ENCODE data around the gene ARHGEF18. TPM values are rescaled to one million over a fixed set of nuclear protein-coding genes. Genes with fewer than 3 reads are reported as not detected.

The ARHGEF18 gene
- total and polyA plus RNA-seq, 2 of the 13 experiments (the other 11 are each of a cell fraction or from before 2014, with no cell fraction given), result 4.2 to 17.5 TPM

DNA sequence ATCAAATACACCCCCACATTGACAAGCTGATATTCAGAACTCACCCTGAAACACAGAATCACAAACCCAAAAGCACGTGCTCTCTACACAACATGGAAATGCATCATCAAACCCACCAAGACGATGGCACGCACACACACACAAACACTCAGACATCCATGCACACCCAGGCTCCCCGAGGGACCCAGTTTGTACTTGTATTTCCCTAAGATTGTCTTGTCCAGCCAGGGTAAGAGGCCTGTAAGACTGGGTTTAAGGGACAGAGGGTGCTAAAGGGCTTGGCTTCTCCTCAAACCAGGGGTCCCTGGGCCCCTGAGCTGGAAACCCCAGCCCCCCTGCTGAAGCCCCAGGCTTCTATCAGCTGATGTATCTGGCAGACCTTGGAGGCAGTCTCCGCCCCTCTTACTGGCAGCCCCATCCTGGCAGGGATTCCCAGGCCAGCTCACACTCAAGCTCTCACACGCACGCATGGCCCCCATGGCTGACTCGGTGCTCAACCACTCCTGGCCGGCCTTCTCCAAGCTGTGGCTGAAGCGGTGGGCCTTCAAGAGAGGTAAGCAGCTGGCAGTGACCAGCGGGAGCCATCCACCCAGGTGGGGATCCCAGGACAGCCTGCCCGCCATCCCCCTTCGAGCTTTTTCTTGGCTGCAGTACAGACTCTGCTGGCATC lies 6.5 kb downstream of the ARHGEF18 start:
- no peak overlapping the region for H3K4me3 ChIP-seq (replicated peaks in 1 of 3; ENCODE audit: insufficient read depth in 1 of 3, low read depth in 2 of 3, low read length in 3 of 3)
- WGBS (ENCODE audit: low lambda C conversion rate), result 80% methylated on average over 5 of the region's 13 CpGs
- no peak for DNase-seq (ENCODE audit: low spot score)
- H3K79me2 ChIP-seq (ENCODE audit: insufficient read depth, low read length), result no peaks in the 10 kb centered on the region
- no peaks in the 10 kb centered on the region for H4K20me1 ChIP-seq (ENCODE audit: insufficient read depth, low read length)
- ChIA-PET POLR2A (no interaction called here), CTCF (ENCODE audit: low intra/inter-chr PET ratio, low total read pairs) (interaction anchor here (1.3 to 1.5 kb wide), 3 partner anchors 25 to 253 kb away, joined by 3 to 16 read pairs (median 4); no protein-coding TSS in a partner anchor)
- no peak for FAIRE-seq
- intact Hi-C loops (cut with micrococcal nuclease; ENCODE audit: unreplicated experiment) (loop anchor here (2.0 kb wide), 1 partner anchor 444 kb away; no protein-coding TSS in a partner anchor), in situ Hi-C loops (cut with HindIII; ENCODE audit: extremely low pct_ligation_motif_present, low pct_unique_long_range_greater_than_20kb) (no loop called here)
- no peaks in the 10 kb centered on the region for H3K36me3 ChIP-seq (replicated peaks in 1 of 2; ENCODE audit: control insufficient read depth in 1 of 2, insufficient read depth in 2 of 2, low read length in 2 of 2)
- H3K4me1 ChIP-seq (ENCODE audit: insufficient read depth, low read length), result no peaks in the 10 kb centered on the region
- no peak; the same call in 2 of the 3 replicates for ATAC-seq
- no peak overlapping the region for H3K9ac ChIP-seq (ENCODE audit: insufficient read depth, low read depth, low read length)
- H2AFZ ChIP-seq (ENCODE audit: low read length), result no peak overlapping the region
- peaks cover 6% of the 10 kb centered on the region for H3K9me3 ChIP-seq (ENCODE audit: low read length)
- no peak overlapping the region for H3K27ac ChIP-seq (ENCODE audit: extremely low read length, insufficient read depth, low read length)
- BruUV-seq (replicated peaks), result no TSS peak
- H3K27me3 ChIP-seq (ENCODE audit: control insufficient read depth in 1 of 2, insufficient read depth in 2 of 2, low read length in 2 of 2), result no peaks in the 10 kb centered on the region
- no peak overlapping the region for H3K4me2 ChIP-seq (ENCODE audit: low read depth, low read length)
- no peak for TF ChIP-seq KMT2B (CRISPR knock-in tag; IDR thresholded peaks at IDR 0.05)
- TF ChIP-seq ZNF782 (CRISPR knock-in tag; IDR thresholded peaks at IDR 0.05; ENCODE audit: borderline replicate concordance), result no peak
- TF ChIP-seq, protein P1, sequence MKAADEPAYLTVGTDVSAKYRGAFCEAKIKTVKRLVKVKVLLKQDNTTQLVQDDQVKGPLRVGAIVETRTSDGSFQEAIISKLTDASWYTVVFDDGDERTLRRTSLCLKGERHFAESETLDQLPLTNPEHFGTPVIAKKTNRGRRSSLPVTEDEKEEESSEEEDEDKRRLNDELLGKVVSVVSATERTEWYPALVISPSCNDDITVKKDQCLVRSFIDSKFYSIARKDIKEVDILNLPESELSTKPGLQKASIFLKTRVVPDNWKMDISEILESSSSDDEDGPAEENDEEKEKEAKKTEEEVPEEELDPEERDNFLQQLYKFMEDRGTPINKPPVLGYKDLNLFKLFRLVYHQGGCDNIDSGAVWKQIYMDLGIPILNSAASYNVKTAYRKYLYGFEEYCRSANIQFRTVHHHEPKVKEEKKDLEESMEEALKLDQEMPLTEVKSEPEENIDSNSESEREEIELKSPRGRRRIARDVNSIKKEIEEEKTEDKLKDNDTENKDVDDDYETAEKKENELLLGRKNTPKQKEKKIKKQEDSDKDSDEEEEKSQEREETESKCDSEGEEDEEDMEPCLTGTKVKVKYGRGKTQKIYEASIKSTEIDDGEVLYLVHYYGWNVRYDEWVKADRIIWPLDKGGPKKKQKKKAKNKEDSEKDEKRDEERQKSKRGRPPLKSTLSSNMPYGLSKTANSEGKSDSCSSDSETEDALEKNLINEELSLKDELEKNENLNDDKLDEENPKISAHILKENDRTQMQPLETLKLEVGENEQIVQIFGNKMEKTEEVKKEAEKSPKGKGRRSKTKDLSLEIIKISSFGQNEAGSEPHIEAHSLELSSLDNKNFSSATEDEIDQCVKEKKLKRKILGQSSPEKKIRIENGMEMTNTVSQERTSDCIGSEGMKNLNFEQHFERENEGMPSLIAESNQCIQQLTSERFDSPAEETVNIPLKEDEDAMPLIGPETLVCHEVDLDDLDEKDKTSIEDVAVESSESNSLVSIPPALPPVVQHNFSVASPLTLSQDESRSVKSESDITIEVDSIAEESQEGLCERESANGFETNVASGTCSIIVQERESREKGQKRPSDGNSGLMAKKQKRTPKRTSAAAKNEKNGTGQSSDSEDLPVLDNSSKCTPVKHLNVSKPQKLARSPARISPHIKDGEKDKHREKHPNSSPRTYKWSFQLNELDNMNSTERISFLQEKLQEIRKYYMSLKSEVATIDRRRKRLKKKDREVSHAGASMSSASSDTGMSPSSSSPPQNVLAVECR (CRISPR knock-in tag; IDR thresholded peaks at IDR 0.05; ENCODE audit: borderline replicate concordance), result no peak
- TF ChIP-seq PHF20 (CRISPR knock-in tag; IDR thresholded peaks at IDR 0.05), result no peak
- no peak for TF ChIP-seq KDM2A (CRISPR knock-in tag; IDR thresholded peaks at IDR 0.05; ENCODE audit: borderline replicate concordance, low read depth)
- TF ChIP-seq ESRRA (CRISPR knock-in tag; IDR thresholded peaks at IDR 0.05; ENCODE audit: low read depth), result no peak
- no peak for TF ChIP-seq NFE2L2 (IDR thresholded peaks at IDR 0.05; ENCODE audit: low read length)
- TF ChIP-seq PRPF4 (IDR thresholded peaks at IDR 0.05; ENCODE audit: low read depth, low read length, poor library complexity, severe bottlenecking), result no peak
- TF ChIP-seq, protein P2, sequence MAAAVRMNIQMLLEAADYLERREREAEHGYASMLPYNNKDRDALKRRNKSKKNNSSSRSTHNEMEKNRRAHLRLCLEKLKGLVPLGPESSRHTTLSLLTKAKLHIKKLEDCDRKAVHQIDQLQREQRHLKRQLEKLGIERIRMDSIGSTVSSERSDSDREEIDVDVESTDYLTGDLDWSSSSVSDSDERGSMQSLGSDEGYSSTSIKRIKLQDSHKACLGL (CRISPR knock-in tag; IDR thresholded peaks at IDR 0.05), result no peak
- no peak for TF ChIP-seq ZFP37 (CRISPR knock-in tag; IDR thresholded peaks at IDR 0.05; ENCODE audit: borderline replicate concordance)
- TF ChIP-seq, protein P3, sequence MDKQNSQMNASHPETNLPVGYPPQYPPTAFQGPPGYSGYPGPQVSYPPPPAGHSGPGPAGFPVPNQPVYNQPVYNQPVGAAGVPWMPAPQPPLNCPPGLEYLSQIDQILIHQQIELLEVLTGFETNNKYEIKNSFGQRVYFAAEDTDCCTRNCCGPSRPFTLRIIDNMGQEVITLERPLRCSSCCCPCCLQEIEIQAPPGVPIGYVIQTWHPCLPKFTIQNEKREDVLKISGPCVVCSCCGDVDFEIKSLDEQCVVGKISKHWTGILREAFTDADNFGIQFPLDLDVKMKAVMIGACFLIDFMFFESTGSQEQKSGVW (CRISPR knock-in tag; IDR thresholded peaks at IDR 0.05; ENCODE audit: borderline replicate concordance), result no peak
- TF ChIP-seq, protein P4, sequence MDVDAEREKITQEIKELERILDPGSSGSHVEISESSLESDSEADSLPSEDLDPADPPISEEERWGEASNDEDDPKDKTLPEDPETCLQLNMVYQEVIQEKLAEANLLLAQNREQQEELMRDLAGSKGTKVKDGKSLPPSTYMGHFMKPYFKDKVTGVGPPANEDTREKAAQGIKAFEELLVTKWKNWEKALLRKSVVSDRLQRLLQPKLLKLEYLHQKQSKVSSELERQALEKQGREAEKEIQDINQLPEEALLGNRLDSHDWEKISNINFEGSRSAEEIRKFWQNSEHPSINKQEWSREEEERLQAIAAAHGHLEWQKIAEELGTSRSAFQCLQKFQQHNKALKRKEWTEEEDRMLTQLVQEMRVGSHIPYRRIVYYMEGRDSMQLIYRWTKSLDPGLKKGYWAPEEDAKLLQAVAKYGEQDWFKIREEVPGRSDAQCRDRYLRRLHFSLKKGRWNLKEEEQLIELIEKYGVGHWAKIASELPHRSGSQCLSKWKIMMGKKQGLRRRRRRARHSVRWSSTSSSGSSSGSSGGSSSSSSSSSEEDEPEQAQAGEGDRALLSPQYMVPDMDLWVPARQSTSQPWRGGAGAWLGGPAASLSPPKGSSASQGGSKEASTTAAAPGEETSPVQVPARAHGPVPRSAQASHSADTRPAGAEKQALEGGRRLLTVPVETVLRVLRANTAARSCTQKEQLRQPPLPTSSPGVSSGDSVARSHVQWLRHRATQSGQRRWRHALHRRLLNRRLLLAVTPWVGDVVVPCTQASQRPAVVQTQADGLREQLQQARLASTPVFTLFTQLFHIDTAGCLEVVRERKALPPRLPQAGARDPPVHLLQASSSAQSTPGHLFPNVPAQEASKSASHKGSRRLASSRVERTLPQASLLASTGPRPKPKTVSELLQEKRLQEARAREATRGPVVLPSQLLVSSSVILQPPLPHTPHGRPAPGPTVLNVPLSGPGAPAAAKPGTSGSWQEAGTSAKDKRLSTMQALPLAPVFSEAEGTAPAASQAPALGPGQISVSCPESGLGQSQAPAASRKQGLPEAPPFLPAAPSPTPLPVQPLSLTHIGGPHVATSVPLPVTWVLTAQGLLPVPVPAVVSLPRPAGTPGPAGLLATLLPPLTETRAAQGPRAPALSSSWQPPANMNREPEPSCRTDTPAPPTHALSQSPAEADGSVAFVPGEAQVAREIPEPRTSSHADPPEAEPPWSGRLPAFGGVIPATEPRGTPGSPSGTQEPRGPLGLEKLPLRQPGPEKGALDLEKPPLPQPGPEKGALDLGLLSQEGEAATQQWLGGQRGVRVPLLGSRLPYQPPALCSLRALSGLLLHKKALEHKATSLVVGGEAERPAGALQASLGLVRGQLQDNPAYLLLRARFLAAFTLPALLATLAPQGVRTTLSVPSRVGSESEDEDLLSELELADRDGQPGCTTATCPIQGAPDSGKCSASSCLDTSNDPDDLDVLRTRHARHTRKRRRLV (CRISPR knock-in tag; IDR thresholded peaks at IDR 0.05), result no peak

Data from HepG2 (cell line).